K562 (cell line): Measurements from ENCODE around the gene LPIN3. TPM values are rescaled to one million over a fixed set of nuclear protein-coding genes. Genes with fewer than 3 reads are reported as not detected.

ENCODE experiments used
- ATAC-seq: fragments of 200-7000 bp; cut with Tn5 transposase; 3 replicates; pipeline ENCODE4 v1.9.1; 2020; ENCODE audit warnings: moderate library complexity
- BruUV-seq: library from RNA; stranded (reverse); fragments of 400-500 nt; replicated peaks from 2 replicates; lab custom pipeline; 2021; lab: Mats Ljungman, UMichigan
- CTCF ChIA-PET: fragments of 300-600 bp; formaldehyde crosslinking; extraction: SDS; loops from one replicate; lab custom pipeline; 2021; ENCODE audit warnings: low intra/inter-chr PET ratio; lab: Yijun Ruan, JAX
- POLR2A ChIA-PET: fragments of 300-600, 350-650 bp; sonication (Branson Sonifier 250); formaldehyde crosslinking; extraction: SDS; loops from one replicate; lab custom pipeline; 2021; ENCODE audit warnings: antibody characterized with exemption, inconsistent platforms; lab: Yijun Ruan, JAX
- DNase-seq, 4 experiments: peaks; one replicate each; pipeline versions ENCODE4 v3.0.0 to v3.0.0-alpha.2; 2011 to 2018; ENCODE audit warnings: low spot score in 3 of 4, mixed read lengths in 3 of 4; ENCODE audit errors: extremely low read depth in 1 of 4
- FAIRE-seq: peaks from 2 replicates; lab custom pipeline; 2011; peaks lifted over from hg19 to GRCh38; lab: Jason Lieb, UNC
- H2AFZ ChIP-seq: 2 replicates; pipeline ENCODE4 v1.6.0; 2011; ENCODE audit warnings: low read depth, low read length, control low read depth, inconsistent platforms
- H3K27ac ChIP-seq: fragments of 200-600 bp; 3 replicates; pipeline ENCODE4 v1.8.0; 2011; ENCODE audit warnings: low read depth, mild to moderate bottlenecking, control low read depth, inconsistent platforms, low read length, moderate library complexity, mixed read lengths; ENCODE audit errors: extremely low read depth
- H3K27me3 ChIP-seq, 2 experiments: fragments of 300-600 bp in 1 of 2; 2 replicates in 1 of 2; 3 replicates in 1 of 2; pipeline versions ENCODE4 v1.6.0 to v1.8.0; 2011; ENCODE audit warnings: inconsistent platforms in 2 of 2, low read length in 2 of 2, mild to moderate bottlenecking in 1 of 2, mixed read lengths in 1 of 2, moderate library complexity in 1 of 2; ENCODE audit not compliant: control insufficient read depth in 2 of 2, insufficient read depth in 2 of 2
- H3K36me3 ChIP-seq: fragments of 300-600 bp; 3 replicates; pipeline ENCODE4 v1.8.0; 2011; ENCODE audit warnings: mild to moderate bottlenecking, low read length, inconsistent platforms; ENCODE audit not compliant: control insufficient read depth, insufficient read depth
- H3K4me1 ChIP-seq, 2 experiments: fragments of 200-600 bp in 1 of 2; replicated peaks in 1 of 2; 2 replicates in 1 of 2; 3 replicates in 1 of 2; pipeline versions ENCODE4 v1.5.1 to v1.8.0; 2011; ENCODE audit warnings: inconsistent platforms in 2 of 2, low read length in 2 of 2, mild to moderate bottlenecking in 1 of 2, mixed read lengths in 1 of 2, moderate library complexity in 1 of 2; ENCODE audit not compliant: control insufficient read depth in 2 of 2, insufficient read depth in 2 of 2
- H3K4me2 ChIP-seq: 2 replicates; pipeline ENCODE4 v1.6.1; 2011; ENCODE audit warnings: low read length, control low read depth, inconsistent platforms, mixed read lengths; ENCODE audit not compliant: insufficient read depth
- H3K4me3 ChIP-seq: fragments of 200-600 bp; sonication (generic), shearing (Covaris generic); 2 replicates; pipeline ENCODE4 v1.5.1; 2016; ENCODE audit warnings: control low read depth, inconsistent platforms
- H3K79me2 ChIP-seq: fragments of 200-600 bp; 3 replicates; pipeline ENCODE4 v1.8.0; 2011; ENCODE audit warnings: low read length, inconsistent platforms; ENCODE audit not compliant: control insufficient read depth, insufficient read depth
- H3K9ac ChIP-seq, 2 experiments: 2 replicates each; pipeline versions ENCODE4 v1.6.0 to v1.6.1; 2011; ENCODE audit warnings: low read depth in 2 of 2, low read length in 2 of 2, control low read depth in 1 of 2, inconsistent platforms in 1 of 2, mild to moderate bottlenecking in 1 of 2, mixed read lengths in 1 of 2; ENCODE audit not compliant: insufficient read depth in 1 of 2
- H3K9me1 ChIP-seq: one replicate; pipeline ENCODE4 v1.6.0; 2011; ENCODE audit warnings: inconsistent platforms, mild to moderate bottlenecking, low read length, moderate library complexity; ENCODE audit not compliant: control insufficient read depth, insufficient read depth
- H3K9me3 ChIP-seq: replicated peaks from 2 replicates; pipeline ENCODE4 v1.5.1; 2011; ENCODE audit warnings: low read depth, low read length, inconsistent platforms; ENCODE audit not compliant: control insufficient read depth, insufficient read depth
- H4K20me1 ChIP-seq: replicated peaks from 2 replicates; pipeline ENCODE4 v1.6.1; 2011; ENCODE audit warnings: low read length, inconsistent platforms, mixed read lengths; ENCODE audit not compliant: control insufficient read depth, insufficient read depth
- C11orf30 ChIP-seq: fragments of 450-650 bp; IDR thresholded peaks from 2 replicates; pipeline ENCODE4 v1.6.1; 2016; ENCODE audit warnings: low read depth, mild to moderate bottlenecking
- CBFA2T3 ChIP-seq: fragments of 450-650 bp; IDR thresholded peaks from 2 replicates; pipeline ENCODE4 v1.6.1; 2017
- HINFP ChIP-seq: fragments of 450-650 bp; conservative IDR thresholded peaks from 2 replicates; pipeline ENCODE4 v1.6.1; 2016; ENCODE audit warnings: missing genetic modification characterization, low read depth, mild to moderate bottlenecking, control low read depth, missing compliant biosample characterization
- ILK ChIP-seq: fragments of 450-650 bp; IDR thresholded peaks from 2 replicates; pipeline ENCODE4 v1.6.1; 2016; ENCODE audit warnings: missing genetic modification characterization, low read depth, mild to moderate bottlenecking, missing compliant biosample characterization, moderate library complexity, borderline replicate concordance
- L3MBTL2 ChIP-seq: fragments of 450-650 bp; IDR thresholded peaks from 2 replicates; pipeline ENCODE4 v1.6.1; 2016; ENCODE audit warnings: mild to moderate bottlenecking, moderate library complexity
- LEF1 ChIP-seq: fragments of 450-650 bp; IDR thresholded peaks from 2 replicates; pipeline ENCODE4 v1.6.1; 2016; ENCODE audit warnings: mild to moderate bottlenecking
- NCOA4 ChIP-seq: fragments of 450-650 bp; IDR thresholded peaks from 2 replicates; pipeline ENCODE4 v1.6.1; 2018; ENCODE audit warnings: mild to moderate bottlenecking; ENCODE audit not compliant: partially characterized antibody
- NFIX ChIP-seq: fragments of 250-450 bp; sonication (Bioruptor Pico); IDR thresholded peaks from 2 replicates; pipeline ENCODE4 v1.4.0; 2020; ENCODE audit warnings: low read depth, mild to moderate bottlenecking, moderate library complexity
- PYGO2 ChIP-seq: fragments of 450-650 bp; IDR thresholded peaks from 2 replicates; pipeline ENCODE4 v1.6.1; 2016; ENCODE audit warnings: mild to moderate bottlenecking, missing genetic modification characterization, moderate library complexity, missing compliant biosample characterization
- RFX5 ChIP-seq: IDR thresholded peaks from 2 replicates; pipeline ENCODE4 v1.6.1; 2011; ENCODE audit warnings: low read depth, mild to moderate bottlenecking, improper control_type of control experiment, low read length
- SMARCA5 ChIP-seq: fragments of 450-650 bp; IDR thresholded peaks from 2 replicates; pipeline ENCODE4 v1.6.1; 2016
- USF1 ChIP-seq: sonication (generic); formaldehyde crosslinking; IDR thresholded peaks from 2 replicates; pipeline ENCODE4 v1.9.0; 2022; ENCODE audit warnings: mild to moderate bottlenecking, missing genetic modification reagents
- ZNF146 ChIP-seq: IDR thresholded peaks from one replicate; pipeline ENCODE4 v1.6.1; 2018; ENCODE audit warnings: missing compliant biosample characterization; ENCODE audit not compliant: unreplicated experiment
- ZNF311 ChIP-seq: fragments of 250-450 bp; sonication (Bioruptor Pico); IDR thresholded peaks from 2 replicates; pipeline ENCODE4 v1.4.0; 2020; ENCODE audit warnings: mild to moderate bottlenecking, moderate library complexity
- ZNF551 ChIP-seq: fragments of 250-450 bp; sonication (Bioruptor Pico); IDR thresholded peaks from 2 replicates; pipeline ENCODE4 v1.5.0; 2021; ENCODE audit warnings: mild to moderate bottlenecking, moderate library complexity
- ZNF589 ChIP-seq: fragments of 200-800 bp; sonication (Bioruptor generic); IDR thresholded peaks from 2 replicates; pipeline ENCODE4 v1.6.1; 2016; ENCODE audit warnings: low read depth, missing genetic modification characterization, missing compliant biosample characterization
- WGBS: fragments of 100-300 bp; shearing (Covaris generic); methylation state at CpG from one replicate; pipeline ENCODE4 v1.1.6; 2016; ENCODE audit warnings: low coverage, mixed read lengths; ENCODE audit not compliant: insufficient coverage; ENCODE audit errors: missing lambda C conversion rate; 5-methylcytosine and 5-hydroxymethylcytosine counted together
- in situ Hi-C: fragments of 300-500 bp; cut with MboI; formaldehyde crosslinking; loops from 4 replicates; pipeline ENCODE4 v1.15.0; 2018; ENCODE audit warnings: inconsistent platforms, mixed read lengths
- intact Hi-C: fragments of 100-400 bp; cut with micrococcal nuclease; formaldehyde crosslinking; loops from 2 replicates; pipeline ENCODE4 v1.14.2; 2022
- polyA plus RNA-seq, 8 experiments: library from polyadenylated mRNA; depleted of rRNA in 4 of 8; stranded (reverse) in 5 of 8; unstranded in 3 of 8; fragments of >200 nt; fragmentation: Nextera tagmentation in 2 of 8; fragmentation: Illumina TruSeq in 1 of 8; extraction: Ambion mirVana in 2 of 8; extraction: Trizol in 1 of 8; gene quantifications; 2 replicates each; pipeline versions ENCODE4 v1.2.1 to v1.2.3, GENCODE V29; 2011 to 2014; ENCODE audit warnings: inconsistent platforms in 1 of 8, missing spikeins in 1 of 8
- total RNA-seq, 7 experiments: library from RNA; depleted of rRNA in 6 of 7; stranded (reverse); fragments of >200 nt in 6 of 7; fragmentation: Illumina TruSeq in 2 of 7; extraction: Trizol in 2 of 7; gene quantifications; 2 replicates each; pipeline versions ENCODE4 v1.2.1 to v1.2.3, GENCODE V29; 2011 to 2021; ENCODE audit warnings: low replicate concordance in 1 of 7
- TF ChIP-seq, protein P1 (sequence below): fragments of 150-350 bp; IDR thresholded peaks from 2 replicates; pipeline ENCODE4 v1.6.1; 2014; ENCODE audit warnings: low read depth, mild to moderate bottlenecking, low read length, borderline replicate concordance

Gene LPIN3
- total and polyA plus RNA-seq, 9 of the 15 experiments (the other 6 are each of a cell fraction or from before 2014, with no cell fraction given): 2.2 to 10.4 (median 5.9) TPM

- Histone ChIP-seq H3K36me3 (no peaks in the 10 kb centered on the region), H3K79me2 (no peaks in the 10 kb centered on the region), H4K20me1 (peaks cover 29% of the 10 kb centered on the region), H2AFZ (no peak overlapping the region), H3K9ac (no peak overlapping the region), H3K9me1 (no peaks in the 10 kb centered on the region), H3K4me3 (no peak overlapping the region), H3K9me3 (no peaks in the 10 kb centered on the region), H3K27me3 (peaks cover 37 to 75% of the 10 kb centered on the region in 2 experiments; a peak in 4 of 5 replicates), H3K4me1 (peaks cover 0 to 38% of the 10 kb centered on the region in 2 experiments; a peak in 2 of 5 replicates), H3K4me2 (no peak overlapping the region), H3K27ac (no peak overlapping the region)
- no TSS peak for BruUV-seq
- ChIA-PET CTCF (no interaction called here), POLR2A (no interaction called here)
- ATAC-seq: no peak
- FAIRE-seq: no peak
- 12% methylated on average over 28 of the region's 76 CpGs for WGBS
- intact Hi-C loops (no loop called here), in situ Hi-C loops (no loop called here)
- DNase-seq: no peak
- TF ChIP-seq ZNF311 (no peak), L3MBTL2 (no peak), LEF1 (no peak), CBFA2T3 (no peak), ZNF551 (no peak), ILK (no peak), HINFP (no peak), NFIX (CRISPR knock-in tag) (no peak), ZNF146 (CRISPR knock-in tag) (no peak), C11orf30 (no peak), RFX5 (no peak), SMARCA5 (no peak), PYGO2 (tag) (no peak), USF1 (CRISPR knock-in tag) (no peak), ZNF589 (CRISPR knock-in tag) (no peak), NCOA4 (no peak)
- TF ChIP-seq, protein P1, sequence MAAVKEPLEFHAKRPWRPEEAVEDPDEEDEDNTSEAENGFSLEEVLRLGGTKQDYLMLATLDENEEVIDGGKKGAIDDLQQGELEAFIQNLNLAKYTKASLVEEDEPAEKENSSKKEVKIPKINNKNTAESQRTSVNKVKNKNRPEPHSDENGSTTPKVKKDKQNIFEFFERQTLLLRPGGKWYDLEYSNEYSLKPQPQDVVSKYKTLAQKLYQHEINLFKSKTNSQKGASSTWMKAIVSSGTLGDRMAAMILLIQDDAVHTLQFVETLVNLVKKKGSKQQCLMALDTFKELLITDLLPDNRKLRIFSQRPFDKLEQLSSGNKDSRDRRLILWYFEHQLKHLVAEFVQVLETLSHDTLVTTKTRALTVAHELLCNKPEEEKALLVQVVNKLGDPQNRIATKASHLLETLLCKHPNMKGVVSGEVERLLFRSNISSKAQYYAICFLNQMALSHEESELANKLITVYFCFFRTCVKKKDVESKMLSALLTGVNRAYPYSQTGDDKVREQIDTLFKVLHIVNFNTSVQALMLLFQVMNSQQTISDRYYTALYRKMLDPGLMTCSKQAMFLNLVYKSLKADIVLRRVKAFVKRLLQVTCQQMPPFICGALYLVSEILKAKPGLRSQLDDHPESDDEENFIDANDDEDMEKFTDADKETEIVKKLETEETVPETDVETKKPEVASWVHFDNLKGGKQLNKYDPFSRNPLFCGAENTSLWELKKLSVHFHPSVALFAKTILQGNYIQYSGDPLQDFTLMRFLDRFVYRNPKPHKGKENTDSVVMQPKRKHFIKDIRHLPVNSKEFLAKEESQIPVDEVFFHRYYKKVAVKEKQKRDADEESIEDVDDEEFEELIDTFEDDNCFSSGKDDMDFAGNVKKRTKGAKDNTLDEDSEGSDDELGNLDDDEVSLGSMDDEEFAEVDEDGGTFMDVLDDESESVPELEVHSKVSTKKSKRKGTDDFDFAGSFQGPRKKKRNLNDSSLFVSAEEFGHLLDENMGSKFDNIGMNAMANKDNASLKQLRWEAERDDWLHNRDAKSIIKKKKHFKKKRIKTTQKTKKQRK: no peak
Observed at GRCh38 chr20:41365777-41366545, 25.3 kb downstream of the LPIN3 start.
